ENCODE data around the gene CDHR5. TPM values are rescaled to one million over a fixed set of nuclear protein-coding genes. Genes with fewer than 3 reads are reported as not detected.
A peak's percentile ranks its signal among the peaks of the same experiment; 100 is the strongest.

The CDHR5 gene
- total RNA-seq, 2 experiments from 2014 or later: not detected

DNA sequence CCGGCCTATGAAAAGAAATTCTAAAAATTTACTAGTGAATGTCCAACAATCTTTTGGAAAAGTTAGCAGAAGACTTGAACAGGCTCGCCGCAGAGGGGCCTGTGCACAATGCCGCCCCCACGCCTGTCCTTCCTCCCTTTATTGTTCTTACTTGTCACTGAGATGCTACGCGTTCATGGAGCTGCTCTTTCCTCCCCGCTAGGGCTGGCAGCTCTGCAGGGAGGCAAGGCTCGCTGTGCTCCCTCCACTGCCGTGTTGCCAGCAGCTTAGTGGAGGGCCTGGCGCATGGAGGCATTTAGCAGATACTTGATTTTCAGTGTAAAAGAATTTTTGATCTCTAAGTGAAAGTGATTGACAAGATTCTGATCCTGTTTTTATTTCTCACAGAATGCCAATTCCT is 33.8 kb downstream of the CDHR5 start:
- DNase-seq (no peak), ATAC-seq (no peak)
- Mint-ChIP-seq H3K27ac (no peak overlapping the region), H3K4me1 (peaks cover 54% of the 10 kb centered on the region), H3K4me3 (no peak overlapping the region), H3K36me3 (peaks cover 57% of the 10 kb centered on the region), H3K9me3 (ENCODE audit: low read depth) (no peaks in the 10 kb centered on the region), H3K27me3 (no peaks in the 10 kb centered on the region)
- CTCF ChIA-PET: interaction anchor here (0.7 to 1.2 kb wide), 3 partner anchors 21 to 91 kb away, joined by 3 read pairs; no protein-coding TSS in a partner anchor

DNA sequence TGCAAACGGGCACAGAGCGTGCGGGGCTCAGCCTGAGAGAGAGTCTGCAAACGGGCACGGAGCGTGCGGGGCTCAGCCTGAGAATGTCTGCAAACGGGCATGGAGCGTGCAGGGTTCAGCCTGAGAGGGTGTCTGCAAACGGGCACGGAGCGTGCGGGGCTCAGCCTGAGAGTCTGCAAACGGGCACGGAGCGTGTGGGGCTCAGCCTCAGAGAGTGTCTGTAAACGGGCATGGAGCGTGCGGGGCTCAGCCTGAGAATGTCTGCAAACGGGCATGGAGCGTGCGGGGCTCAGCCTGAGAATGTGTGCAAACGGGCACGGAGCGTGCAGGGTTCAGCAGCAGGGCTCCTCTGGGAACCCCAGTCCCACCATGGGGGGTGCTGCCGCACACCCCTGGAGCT is 35.0 kb downstream of the CDHR5 start:
- peaks cover 54% of the 10 kb centered on the region for H3K36me3 Mint-ChIP-seq
- peaks cover 44% of the 10 kb centered on the region for H3K4me1 Mint-ChIP-seq
- DNase-seq (no peak), ATAC-seq (no peak)
- no peaks in the 10 kb centered on the region for H3K9me3 Mint-ChIP-seq (ENCODE audit: low read depth)
- CTCF ChIA-PET: interaction anchor here (1.3 kb wide), 1 partner anchor 35 kb away, joined by 3 read pairs; no protein-coding TSS in a partner anchor
- no peak overlapping the region for H3K4me3 Mint-ChIP-seq
- peak overlapping the region; percentile 100 for H3K27ac Mint-ChIP-seq
- no peaks in the 10 kb centered on the region for H3K27me3 Mint-ChIP-seq

DNA sequence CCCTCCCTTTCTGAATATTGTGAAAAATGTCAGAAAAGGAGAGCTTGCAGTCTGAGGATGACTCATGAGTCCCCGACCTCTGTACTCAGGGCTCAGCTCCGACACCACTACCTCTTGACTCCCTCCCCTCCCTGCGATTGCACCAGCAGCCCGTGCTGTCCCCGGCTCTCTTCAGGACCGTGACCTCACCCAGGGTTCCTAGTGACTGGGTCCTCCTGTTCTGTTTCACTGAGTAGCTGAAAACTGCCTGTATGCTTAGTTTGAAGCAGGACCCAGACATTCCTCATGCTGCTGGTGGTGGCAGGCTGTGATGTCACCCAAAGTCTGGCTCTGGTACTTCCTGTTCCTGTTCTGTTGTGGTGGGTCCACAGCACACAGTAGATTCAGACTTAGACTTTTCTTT is 36.8 kb downstream of the CDHR5 start:
- ATAC-seq (peak; percentile 97), DNase-seq (peak; percentile 88)
- Mint-ChIP-seq H3K4me1 (peaks cover 40% of the 10 kb centered on the region), H3K4me3 (peak overlapping the region; percentile 72), H3K9me3 (ENCODE audit: low read depth) (no peaks in the 10 kb centered on the region), H3K27me3 (no peaks in the 10 kb centered on the region), H3K27ac (peak overlapping the region; percentile 100), H3K36me3 (peaks cover 54% of the 10 kb centered on the region)
- CTCF ChIA-PET: interaction anchor here (1.0 to 2.0 kb wide), 9 partner anchors 8 to 177 kb away, joined by 3 to 12 read pairs (median 5); partner anchors contain the start of gene PHRF1

DNA sequence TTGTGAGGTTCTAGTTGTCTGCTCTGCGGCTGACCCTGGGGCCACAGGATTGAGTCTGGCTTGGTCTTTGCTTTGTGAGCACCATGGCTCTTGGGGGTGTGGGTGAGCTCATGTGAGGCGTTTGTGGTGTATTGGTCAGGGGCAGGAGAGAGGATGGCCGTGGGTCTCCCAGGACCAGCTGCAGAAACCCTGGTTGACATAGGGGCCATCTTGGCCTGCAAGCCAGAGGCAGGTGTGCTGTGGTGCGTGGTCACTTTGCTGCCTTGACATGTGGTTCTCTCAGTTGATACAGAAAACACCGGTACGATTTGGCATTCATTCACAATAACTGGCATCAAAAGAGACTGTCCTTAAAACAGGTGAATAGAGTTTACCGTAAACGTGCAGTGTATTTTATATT is 37.2 kb downstream of the CDHR5 start:
- ATAC-seq (peak; percentile 28), DNase-seq (no peak)
- Mint-ChIP-seq H3K4me1 (peaks cover 40% of the 10 kb centered on the region), H3K9me3 (ENCODE audit: low read depth) (no peaks in the 10 kb centered on the region), H3K27ac (peak overlapping the region; percentile 100), H3K36me3 (peaks cover 53% of the 10 kb centered on the region), H3K4me3 (peak overlapping the region; percentile 72), H3K27me3 (no peaks in the 10 kb centered on the region)
- CTCF ChIA-PET: interaction anchor here (1.0 to 2.0 kb wide), 9 partner anchors 8 to 177 kb away, joined by 3 to 12 read pairs (median 5); partner anchors contain the start of gene PHRF1

DNA sequence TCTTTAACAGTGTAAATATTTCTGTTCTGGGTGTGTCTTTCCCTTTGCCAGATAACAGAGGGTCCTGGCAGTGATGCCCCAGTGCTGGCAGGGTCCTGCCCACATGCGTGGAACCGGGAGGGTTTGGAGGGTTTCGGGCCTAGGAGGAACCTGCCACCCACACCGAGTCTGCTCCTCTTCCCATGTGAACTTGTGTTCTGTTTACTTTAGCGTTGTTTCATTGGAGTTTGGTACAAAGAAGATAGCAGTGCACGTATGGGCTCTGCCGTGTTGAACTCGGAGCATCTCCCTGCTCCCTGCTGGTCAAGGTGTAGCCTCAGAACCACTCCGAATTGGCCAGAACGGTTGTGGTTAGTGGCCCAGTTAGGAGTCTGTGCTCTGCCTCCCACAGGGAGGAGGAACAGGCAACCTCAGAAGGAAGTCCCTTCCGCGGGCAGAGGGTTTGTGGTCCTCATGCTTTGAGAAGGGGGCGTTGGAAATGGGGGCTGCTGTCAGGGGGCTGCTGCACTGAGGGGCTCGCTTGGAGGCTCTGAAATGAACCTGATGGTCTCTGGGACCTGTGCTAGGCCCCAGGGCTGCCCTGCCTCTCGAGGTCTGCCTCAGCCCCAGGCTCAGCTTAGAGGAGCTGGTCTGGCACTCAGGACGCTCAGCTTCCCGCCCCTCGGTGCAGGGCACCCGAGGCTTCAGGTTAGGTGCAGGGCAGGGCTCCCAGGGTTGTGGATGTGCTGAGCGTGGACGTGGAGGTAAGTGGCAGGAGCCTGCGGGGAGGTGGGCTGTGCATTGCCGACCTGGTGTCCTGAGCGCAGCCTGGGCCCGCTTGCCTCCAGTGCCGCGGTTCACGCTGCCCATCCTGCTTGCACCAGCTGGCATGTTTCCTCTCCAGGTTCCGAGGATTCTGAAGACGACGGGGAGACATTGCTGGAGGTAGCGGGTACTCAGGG is 38.1 kb downstream of the CDHR5 start:
- Mint-ChIP-seq H3K27ac (peak overlapping the region; percentile 100), H3K4me1 (peaks cover 42% of the 10 kb centered on the region), H3K27me3 (no peaks in the 10 kb centered on the region), H3K9me3 (ENCODE audit: low read depth) (no peaks in the 10 kb centered on the region), H3K36me3 (peaks cover 54% of the 10 kb centered on the region), H3K4me3 (no peak overlapping the region)
- CTCF ChIA-PET: interaction anchor here (1.0 to 1.9 kb wide), 5 partner anchors 9 to 178 kb away, joined by 3 to 6 read pairs (median 3); no protein-coding TSS in a partner anchor
- no peak for DNase-seq
- no peak for ATAC-seq

DNA sequence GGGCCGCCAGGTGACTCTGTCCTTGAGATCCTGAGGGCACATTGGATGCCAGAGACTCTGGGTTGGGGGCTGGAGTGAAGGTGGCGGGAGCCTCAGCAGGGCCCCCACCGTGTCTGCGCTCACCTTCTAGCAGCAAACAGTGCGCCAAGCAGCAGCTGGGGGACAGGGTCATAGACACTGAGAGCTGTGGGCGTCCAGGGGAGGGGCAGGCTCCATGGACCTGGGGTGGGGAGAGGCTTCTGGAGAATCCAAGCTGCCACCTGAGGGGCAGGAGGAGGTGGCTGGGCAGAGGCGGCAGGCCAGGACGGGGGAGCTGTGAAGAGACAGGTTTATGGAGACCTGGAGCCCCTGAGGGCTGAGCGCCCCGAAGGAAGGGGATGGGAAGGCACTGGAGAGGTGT is 40.5 kb downstream of the CDHR5 start:
- DNase-seq (no peak), ATAC-seq (no peak)
- Mint-ChIP-seq H3K4me1 (peaks cover 49% of the 10 kb centered on the region), H3K36me3 (peaks cover 44% of the 10 kb centered on the region), H3K27ac (no peak overlapping the region), H3K4me3 (no peak overlapping the region), H3K27me3 (no peaks in the 10 kb centered on the region), H3K9me3 (ENCODE audit: low read depth) (no peaks in the 10 kb centered on the region)
- CTCF ChIA-PET: interaction anchor here (0.7 kb wide), 2 partner anchors 65 to 81 kb away, joined by 4 to 5 read pairs; no protein-coding TSS in a partner anchor

DNA sequence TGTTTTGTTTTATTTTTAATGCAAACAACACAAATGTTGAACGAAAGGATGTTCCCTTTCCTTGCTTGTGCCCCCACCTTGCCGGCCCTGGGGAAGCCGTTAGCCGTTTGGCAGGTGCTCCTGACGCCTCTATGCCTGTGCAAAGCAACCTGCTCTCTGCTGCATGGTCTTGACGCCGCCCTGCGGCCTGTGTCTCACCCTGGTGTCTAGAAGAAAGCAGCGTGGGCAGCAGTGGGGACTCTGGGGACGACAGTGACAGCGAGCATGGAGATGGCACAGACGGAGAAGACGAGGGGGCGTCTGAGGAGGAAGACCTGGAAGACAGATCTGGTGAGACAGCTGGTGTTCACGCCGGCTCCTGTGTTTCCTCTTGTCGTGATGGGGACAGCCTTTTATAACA is 43.0 kb downstream of the CDHR5 start:
- Mint-ChIP-seq H3K27me3 (no peaks in the 10 kb centered on the region), H3K4me3 (no peak overlapping the region), H3K36me3 (peaks cover 34% of the 10 kb centered on the region), H3K9me3 (ENCODE audit: low read depth) (no peaks in the 10 kb centered on the region), H3K27ac (no peak overlapping the region), H3K4me1 (peaks cover 47% of the 10 kb centered on the region)
- no peak for DNase-seq
- ATAC-seq: no peak
- CTCF ChIA-PET: no interaction called here

DNA sequence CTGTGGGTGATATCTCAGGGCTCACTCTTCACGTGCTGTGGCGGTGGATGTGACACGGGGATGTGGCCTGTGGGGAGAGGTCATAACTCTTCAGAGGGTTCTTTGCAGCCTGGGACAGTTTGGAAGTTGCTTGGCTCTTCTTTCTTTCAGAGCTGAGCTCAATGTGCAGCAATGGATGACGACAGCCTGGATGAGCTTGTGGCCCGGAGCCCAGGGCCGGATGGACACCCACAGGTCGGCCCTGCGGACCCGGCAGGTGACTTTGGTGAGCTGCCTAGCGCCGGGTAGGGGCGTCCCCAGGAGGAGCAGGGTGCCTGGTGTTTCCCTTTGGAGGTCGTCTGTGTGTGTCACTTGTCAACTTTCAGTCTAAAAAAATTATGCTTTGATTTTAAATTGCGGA is 43.4 kb downstream of the CDHR5 start:
- H3K4me3 Mint-ChIP-seq: no peak overlapping the region
- no peak for DNase-seq
- H3K27me3 Mint-ChIP-seq: no peaks in the 10 kb centered on the region
- CTCF ChIA-PET: interaction anchor here (0.7 kb wide), 1 partner anchor 115 kb away, joined by 3 read pairs; no protein-coding TSS in a partner anchor
- no peaks in the 10 kb centered on the region for H3K9me3 Mint-ChIP-seq (ENCODE audit: low read depth)
- no peak for ATAC-seq
- peaks cover 32% of the 10 kb centered on the region for H3K36me3 Mint-ChIP-seq
- peak overlapping the region; percentile 21 for H3K27ac Mint-ChIP-seq
- H3K4me1 Mint-ChIP-seq: peaks cover 42% of the 10 kb centered on the region

DNA sequence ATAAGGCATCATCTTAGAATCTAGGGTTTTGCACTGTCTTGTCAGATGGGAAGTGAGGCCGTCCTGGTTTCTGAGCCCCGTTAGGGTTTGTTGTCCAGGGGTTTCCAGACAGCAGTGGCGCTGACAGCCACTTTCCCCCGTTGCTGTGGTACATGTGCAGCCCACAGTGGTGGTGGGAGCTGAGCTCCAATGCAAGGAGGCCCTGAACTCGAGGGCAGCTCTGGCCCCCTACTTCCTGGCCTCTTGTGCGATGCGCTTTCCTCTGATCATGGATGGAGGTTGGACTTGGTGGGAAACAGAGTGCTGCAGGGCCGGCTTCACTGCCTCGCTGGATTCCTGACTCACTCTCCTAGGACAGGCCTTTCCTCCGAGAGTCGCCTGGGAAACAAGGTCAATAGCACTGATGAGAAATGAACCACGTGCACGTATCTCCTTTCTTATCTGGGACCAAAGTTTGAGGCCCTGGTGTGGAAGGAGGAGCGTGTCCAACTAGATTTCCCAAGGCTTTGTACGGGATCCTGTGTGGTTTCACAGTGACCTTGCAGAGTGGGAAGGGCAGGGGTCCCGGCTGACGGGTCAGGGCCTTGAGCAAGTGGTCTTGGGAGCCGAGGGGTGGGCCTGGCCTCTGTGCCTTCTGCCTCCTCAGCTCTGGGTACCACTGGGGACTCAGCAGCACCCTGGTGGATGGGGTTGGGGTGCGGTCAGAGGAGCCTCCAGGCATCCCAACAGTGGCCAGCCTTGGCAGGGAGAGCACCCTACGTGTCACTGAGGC is 44.7 kb downstream of the CDHR5 start:
- H3K36me3 Mint-ChIP-seq: peaks cover 28% of the 10 kb centered on the region
- ATAC-seq (no peak), DNase-seq (no peak)
- peaks cover 40% of the 10 kb centered on the region for H3K4me1 Mint-ChIP-seq
- H3K9me3 Mint-ChIP-seq (ENCODE audit: low read depth): no peaks in the 10 kb centered on the region
- no peak overlapping the region for H3K4me3 Mint-ChIP-seq
- CTCF ChIA-PET: no interaction called here
- no peak overlapping the region for H3K27ac Mint-ChIP-seq
- peaks cover 3% of the 10 kb centered on the region for H3K27me3 Mint-ChIP-seq

DNA sequence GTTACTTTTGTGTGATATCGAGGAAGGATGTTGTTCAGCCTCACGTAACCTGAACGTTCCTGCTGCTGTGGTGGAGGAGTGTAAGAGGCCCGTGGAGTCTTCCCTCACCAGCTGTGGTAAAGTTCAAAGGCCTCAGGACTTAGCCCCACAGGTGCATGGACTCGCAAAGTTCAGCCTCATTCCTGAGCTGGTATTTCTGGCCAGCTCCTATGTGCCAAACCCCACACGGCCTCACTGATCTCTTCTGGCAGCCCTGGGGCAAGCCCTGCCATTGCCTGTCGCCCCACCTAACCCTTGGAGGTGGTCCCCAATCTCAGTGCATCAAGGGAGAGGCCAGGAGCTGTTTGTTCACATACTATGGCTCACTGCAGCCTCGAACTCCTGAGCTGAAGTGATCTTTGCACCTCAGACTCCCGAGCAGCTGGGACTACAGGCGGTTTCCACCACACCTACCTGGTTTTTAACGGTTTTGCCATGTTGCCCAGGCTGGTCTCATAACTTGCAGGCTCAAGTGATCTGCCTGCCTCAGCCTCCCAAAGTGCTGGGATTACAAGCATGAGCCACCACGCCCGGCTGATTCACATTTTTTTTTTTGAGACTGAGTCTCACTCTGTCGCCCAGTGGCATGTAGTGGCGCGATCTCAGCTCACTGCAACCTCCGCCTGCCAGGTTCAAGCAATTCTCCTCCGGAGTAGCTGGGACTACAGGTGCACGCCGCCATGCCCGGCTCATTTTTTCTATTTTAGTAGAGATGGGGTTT is 46.3 kb downstream of the CDHR5 start:
- Mint-ChIP-seq H3K36me3 (peaks cover 19% of the 10 kb centered on the region), H3K4me3 (peak overlapping the region; percentile 85), H3K27me3 (peaks cover 17% of the 10 kb centered on the region), H3K27ac (peak overlapping the region; percentile 85), H3K4me1 (peaks cover 50% of the 10 kb centered on the region), H3K9me3 (ENCODE audit: low read depth) (no peaks in the 10 kb centered on the region)
- DNase-seq: no peak
- CTCF ChIA-PET: interaction anchor here (1.2 to 1.6 kb wide), 3 partner anchors 23 to 170 kb away, joined by 4 read pairs; partner anchors contain the start of gene HRAS
- ATAC-seq: no peak

DNA sequence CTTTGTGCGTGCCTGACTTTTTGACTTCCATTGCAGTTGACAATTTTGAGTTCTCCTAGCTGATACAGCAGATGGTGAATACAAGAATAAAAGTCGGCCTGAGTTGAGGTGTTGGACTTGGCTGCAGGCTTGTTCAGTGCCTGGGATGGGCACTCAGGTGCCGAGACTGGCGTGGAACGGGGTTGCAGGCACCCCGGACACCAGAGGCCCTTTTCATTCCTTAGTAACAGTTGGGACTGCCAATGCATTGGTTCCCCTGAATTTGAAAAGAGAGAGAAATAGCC is 47.2 kb downstream of the CDHR5 start:
- H3K27me3 Mint-ChIP-seq: peaks cover 21% of the 10 kb centered on the region
- peaks cover 50% of the 10 kb centered on the region for H3K4me1 Mint-ChIP-seq
- no peak for DNase-seq
- no peaks in the 10 kb centered on the region for H3K9me3 Mint-ChIP-seq (ENCODE audit: low read depth)
- CTCF ChIA-PET: interaction anchor here (1.0 to 1.6 kb wide), 4 partner anchors 10 to 171 kb away, joined by 3 to 4 read pairs (median 4); partner anchors contain the start of genes HRAS and LRRC56
- no peak for ATAC-seq
- H3K36me3 Mint-ChIP-seq: peaks cover 16% of the 10 kb centered on the region
- H3K4me3 Mint-ChIP-seq: peak overlapping the region; percentile 85
- H3K27ac Mint-ChIP-seq: peak overlapping the region; percentile 85

DNA sequence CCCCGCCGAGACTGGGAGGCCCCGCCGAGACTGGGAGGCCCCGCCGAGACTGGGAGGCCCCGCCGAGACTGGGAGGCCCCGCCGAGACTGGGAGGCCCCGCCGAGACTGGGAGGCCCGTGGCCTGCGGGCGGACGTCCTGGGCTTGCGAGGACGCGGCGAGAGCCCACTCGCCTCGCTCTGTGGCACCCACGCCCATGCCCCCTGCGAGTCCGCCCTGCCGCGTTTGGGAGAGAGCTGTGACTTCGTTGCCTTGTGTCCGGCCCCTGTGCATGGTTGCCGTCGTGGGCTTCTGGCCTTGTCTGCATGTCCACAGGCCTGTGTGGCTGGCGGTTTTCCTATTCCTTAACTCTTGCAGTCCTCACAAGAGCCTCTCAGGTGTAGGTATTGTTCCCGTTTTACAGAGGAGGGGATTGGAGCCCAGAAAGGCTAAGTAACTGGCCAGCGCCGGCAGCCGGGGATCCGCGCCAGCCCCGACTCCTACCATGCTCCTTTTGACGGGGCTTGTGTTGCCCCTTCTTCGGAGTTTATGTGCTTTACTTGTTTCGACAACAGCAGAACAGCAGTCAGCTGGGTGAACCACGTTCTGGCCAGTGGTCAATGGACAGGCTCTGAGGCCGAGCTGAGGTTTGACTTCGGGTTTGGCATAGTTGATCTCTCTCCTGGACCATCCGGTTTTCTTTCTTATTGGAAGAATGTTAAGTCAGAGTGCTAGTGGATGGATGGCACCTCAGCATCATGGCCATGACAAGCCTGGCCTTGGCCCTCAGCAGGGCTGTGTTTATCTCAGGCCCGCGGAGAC is 47.7 kb downstream of the CDHR5 start:
- peak overlapping the region; percentile 85 for H3K4me3 Mint-ChIP-seq
- CTCF ChIA-PET: interaction anchor here (0.6 to 1.6 kb wide), 5 partner anchors 11 to 171 kb away, joined by 3 to 4 read pairs (median 3); partner anchors contain the start of genes HRAS and LRRC56
- ATAC-seq: no peak
- no peak for DNase-seq
- H3K4me1 Mint-ChIP-seq: peaks cover 50% of the 10 kb centered on the region
- H3K9me3 Mint-ChIP-seq (ENCODE audit: low read depth): no peaks in the 10 kb centered on the region
- H3K27me3 Mint-ChIP-seq: peaks cover 21% of the 10 kb centered on the region
- peak overlapping the region; percentile 85 for H3K27ac Mint-ChIP-seq
- peaks cover 12% of the 10 kb centered on the region for H3K36me3 Mint-ChIP-seq
